Naive thymus-derived CD8-positive, alpha-beta T cell (primary cell): Measurements from ENCODE around the gene PRELP. TPM values are rescaled to one million over a fixed set of nuclear protein-coding genes. Genes with fewer than 3 reads are reported as not detected.

Experiments
- ATAC-seq, 2 donors: fragments of 150-1000 bp; cut with Tn5 transposase in 1 of 2; sonication (Bioruptor Pico), chemical (Tn5 transposase) in 1 of 2; 1 replicate in 1 of 2; 2 replicates in 1 of 2; pipeline ENCODE4 v1.10.0; 2021; ENCODE audit warnings: mild to moderate bottlenecking in 2 of 2, moderate library complexity in 2 of 2
- POLR2A ChIA-PET: fragments of 350-600 bp; sonication (Branson Sonifier 250); formaldehyde crosslinking; loops from one replicate; lab custom pipeline; 2021; ENCODE audit warnings: antibody characterized with exemption; lab: Charles Lee
- DNase-seq, 10 donors: peaks; one replicate each; pipeline versions ENCODE4 v3.0.0 to v3.0.0-alpha.2; 2020 to 2022
- H3K27ac Mint-ChIP-seq, 10 donors: one replicate each; pipeline ENCODE4 v1.8.0; 2020 to 2022; ENCODE audit warnings: mild to moderate bottlenecking in 10 of 10, mixed read lengths in 10 of 10, moderate library complexity in 4 of 10, inconsistent platforms in 1 of 10
- H3K27me3 Mint-ChIP-seq, 5 donors: one replicate each; pipeline ENCODE4 v1.8.0; 2021 to 2022; ENCODE audit warnings: mixed read lengths in 5 of 5
- H3K36me3 Mint-ChIP-seq, 3 donors: one replicate each; pipeline ENCODE4 v1.8.0; 2020 to 2022; ENCODE audit warnings: mixed read lengths in 3 of 3, mild to moderate bottlenecking in 2 of 3, inconsistent platforms in 1 of 3
- H3K4me1 Mint-ChIP-seq, 4 donors: one replicate each; pipeline ENCODE4 v1.8.0; 2021 to 2022; ENCODE audit warnings: mixed read lengths in 4 of 4
- H3K4me3 Mint-ChIP-seq, 10 donors: one replicate each; pipeline ENCODE4 v1.8.0; 2020 to 2022; ENCODE audit warnings: mild to moderate bottlenecking in 10 of 10, mixed read lengths in 10 of 10, moderate library complexity in 6 of 10, inconsistent platforms in 1 of 10
- H3K9me3 Mint-ChIP-seq, 9 donors: one replicate each; pipeline ENCODE4 v1.8.0; 2020 to 2022; ENCODE audit warnings: mixed read lengths in 9 of 9, mild to moderate bottlenecking in 3 of 9, inconsistent platforms in 1 of 9, moderate library complexity in 1 of 9
- polyA plus RNA-seq, 3 donors: library from polyadenylated mRNA; unstranded; fragments of 300-500 nt; fragmentation: Illumina TruSeq; gene quantifications; one replicate each; pipeline ENCODE4 v1.2.3, GENCODE V29; 2021
- total RNA-seq, 8 experiments: library from RNA in 2 of 8; stranded (reverse) in 2 of 8; gene quantifications; one replicate each; pipeline ENCODE4 v1.2.3 and lab custom pipeline; 2021 to 2026

PRELP gene
- total and polyA plus RNA-seq, 5 experiments from 2014 or later = not detected

DNA sequence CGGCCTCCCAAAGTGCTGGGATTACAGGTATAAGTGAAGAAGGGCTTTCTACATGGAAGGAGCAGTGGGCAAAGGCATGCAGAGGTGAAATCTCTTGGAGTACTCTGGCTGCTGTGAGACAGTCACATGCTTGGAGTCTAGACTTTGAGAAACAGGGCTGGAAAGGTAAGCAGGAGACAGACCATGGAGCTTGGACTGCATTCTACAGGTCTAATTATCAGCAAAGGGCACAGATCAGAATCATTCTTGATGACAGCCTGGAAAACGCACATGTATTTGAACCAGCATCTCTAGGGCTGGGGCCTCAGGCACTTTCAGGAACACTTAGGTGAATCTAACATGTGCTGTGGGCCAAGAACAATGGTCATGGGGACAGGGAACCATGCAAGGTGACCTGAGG is 7.3 kb upstream of the PRELP start:
- POLR2A ChIA-PET = no interaction called here
- DNase-seq (no peak), ATAC-seq (no peak)
- no peak overlapping the region for H3K4me3 Mint-ChIP-seq
- H3K27me3 Mint-ChIP-seq = peaks cover 0 to 55% (median 19%) of the 10 kb centered on the region in 5 donors
- H3K9me3 Mint-ChIP-seq = no peaks in the 10 kb centered on the region
- H3K4me1 Mint-ChIP-seq = no peaks in the 10 kb centered on the region
- H3K27ac Mint-ChIP-seq = no peak overlapping the region
- H3K36me3 Mint-ChIP-seq = no peaks in the 10 kb centered on the region

DNA sequence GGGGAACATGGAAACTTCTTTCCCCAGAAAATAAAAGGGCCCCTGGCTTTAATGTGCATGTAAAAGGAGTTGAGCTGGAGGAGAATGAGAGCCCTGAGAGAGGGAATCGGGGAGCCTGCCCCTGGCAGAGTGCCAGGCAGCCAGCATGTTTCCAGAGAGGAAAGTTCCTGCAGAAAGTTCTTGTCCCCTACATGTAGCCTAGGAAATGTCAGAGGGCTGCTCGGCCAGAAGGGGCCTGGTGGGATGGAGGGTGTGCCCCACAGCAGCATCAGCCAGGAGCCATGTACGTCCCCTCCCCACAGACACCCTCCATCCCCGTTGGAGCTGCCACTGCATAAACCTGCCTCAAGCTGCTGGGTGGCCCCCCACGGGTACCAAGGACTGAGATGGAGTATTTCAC is 5.4 kb upstream of the PRELP start:
- POLR2A ChIA-PET = no interaction called here
- Mint-ChIP-seq H3K4me3 (no peak overlapping the region), H3K36me3 (no peaks in the 10 kb centered on the region), H3K9me3 (no peaks in the 10 kb centered on the region), H3K27me3 (peaks cover 5 to 56% (median 22%) of the 10 kb centered on the region in 5 donors), H3K4me1 (no peaks in the 10 kb centered on the region), H3K27ac (no peak overlapping the region)
- ATAC-seq (no peak), DNase-seq (no peak)

DNA sequence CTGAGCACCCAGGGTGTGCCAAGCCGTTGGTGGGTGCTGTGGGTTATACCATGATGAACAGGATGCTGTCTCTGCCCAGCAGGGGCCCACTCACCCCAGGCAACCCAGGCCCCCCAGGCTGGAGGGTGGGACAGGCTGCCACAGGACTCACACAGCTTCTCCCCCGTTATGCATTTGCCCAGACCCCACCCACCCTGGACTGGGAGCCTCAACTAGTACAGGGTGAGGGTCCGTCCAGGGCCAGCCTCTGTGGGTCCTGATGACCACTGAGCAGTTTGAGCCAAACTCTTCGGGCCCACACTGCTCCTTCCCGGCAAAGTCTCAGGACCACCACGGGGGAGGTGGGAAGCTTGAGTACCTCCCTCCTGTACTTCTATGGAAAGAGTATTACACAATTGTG is 3.8 kb upstream of the PRELP start:
- ATAC-seq (no peak), DNase-seq (no peak)
- Mint-ChIP-seq H3K27me3 (peaks cover 11 to 51% (median 29%) of the 10 kb centered on the region in 5 donors), H3K9me3 (no peaks in the 10 kb centered on the region), H3K36me3 (no peaks in the 10 kb centered on the region), H3K4me3 (no peak overlapping the region), H3K27ac (no peak overlapping the region), H3K4me1 (no peaks in the 10 kb centered on the region)
- POLR2A ChIA-PET = no interaction called here

DNA sequence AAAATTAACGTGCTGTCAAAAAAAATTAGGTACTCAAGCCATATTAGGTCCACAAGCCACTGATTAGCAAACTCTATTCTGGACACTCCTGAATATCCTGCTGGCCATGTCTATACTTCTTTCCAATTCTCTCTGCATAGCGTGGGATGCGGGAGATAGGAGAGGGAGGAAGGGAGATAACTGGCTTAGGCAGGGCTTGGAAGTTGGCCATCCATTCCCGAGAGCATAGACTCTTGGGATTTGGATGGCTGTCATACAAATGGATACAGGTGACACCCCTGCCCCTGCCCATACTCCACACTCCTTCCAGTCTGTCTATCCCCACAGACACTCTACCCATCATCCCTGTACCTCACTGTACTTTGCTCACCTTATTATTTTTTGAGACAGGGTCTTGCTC is 2.3 kb upstream of the PRELP start:
- Mint-ChIP-seq H3K4me3 (no peak overlapping the region), H3K36me3 (no peaks in the 10 kb centered on the region), H3K27me3 (peaks cover 11 to 36% (median 25%) of the 10 kb centered on the region in 5 donors), H3K27ac (peak overlapping the region in 1 of 10 donors; percentile 35), H3K9me3 (no peaks in the 10 kb centered on the region), H3K4me1 (peaks cover 0 to 1% (median 0%) of the 10 kb centered on the region in 4 donors)
- ATAC-seq = no peak
- POLR2A ChIA-PET = no interaction called here
- no peak for DNase-seq

DNA sequence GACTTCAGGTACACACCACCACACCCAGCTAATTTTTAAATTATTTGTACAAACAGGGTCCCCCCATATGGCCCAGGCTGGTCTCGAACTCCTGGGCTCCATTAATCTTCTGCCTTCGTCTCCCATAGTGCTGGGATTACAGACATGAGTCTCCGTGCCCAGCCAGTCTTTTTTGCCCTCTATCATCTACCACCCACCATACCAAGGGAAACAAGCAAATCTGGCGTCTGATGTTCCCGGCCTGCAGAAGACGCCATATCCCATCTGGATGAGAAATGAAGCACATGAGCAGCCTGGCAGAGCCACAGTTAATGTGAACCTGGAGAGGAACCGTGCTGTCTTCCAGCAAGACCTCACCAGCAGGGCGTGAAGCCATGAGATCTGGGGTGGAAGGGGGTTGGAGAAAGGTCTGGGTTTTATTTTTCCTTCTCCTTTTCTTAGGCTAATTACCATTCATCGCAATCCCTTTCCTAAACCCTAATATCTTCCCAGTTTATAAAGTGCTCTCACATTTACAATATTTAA is 1.8 kb upstream of the PRELP start:
- ATAC-seq (no peak), DNase-seq (no peak)
- Mint-ChIP-seq H3K36me3 (no peaks in the 10 kb centered on the region), H3K9me3 (no peaks in the 10 kb centered on the region), H3K4me3 (no peak overlapping the region), H3K27ac (no peak overlapping the region), H3K4me1 (peaks cover 0 to 1% (median 0%) of the 10 kb centered on the region in 4 donors), H3K27me3 (peaks cover 11 to 31% (median 23%) of the 10 kb centered on the region in 5 donors)
- POLR2A ChIA-PET = interaction anchor here (0.7 kb wide), 1 partner anchor 9 kb away, joined by 3 read pairs; no protein-coding TSS in a partner anchor

DNA sequence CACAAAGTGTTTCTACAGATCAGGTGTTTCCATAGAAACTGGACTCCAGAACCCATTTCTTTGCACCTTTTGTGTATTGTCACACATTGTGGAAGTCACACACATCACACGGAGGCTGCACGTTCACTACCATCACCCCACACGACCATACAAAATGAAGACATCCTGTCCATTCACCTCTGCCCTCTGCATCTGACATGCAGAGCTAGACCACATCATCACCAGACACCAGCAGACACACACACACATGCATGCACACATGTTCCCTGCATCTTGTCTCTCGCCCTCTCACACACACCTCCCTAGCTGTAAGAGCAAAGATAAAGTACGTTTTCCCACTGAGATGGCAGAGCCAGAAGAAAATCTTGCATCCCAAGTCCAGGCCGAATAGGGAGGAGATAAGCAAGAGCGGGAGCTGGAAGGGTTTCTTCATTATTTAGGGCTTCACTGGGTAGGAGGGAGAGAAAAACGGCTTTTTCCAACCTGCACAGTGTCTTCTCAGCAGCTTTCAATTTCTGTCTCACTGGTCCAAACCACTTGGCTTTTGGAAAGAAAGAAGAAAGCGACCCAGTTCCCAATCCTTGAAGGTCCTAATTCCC is 709 bp downstream of the PRELP start:
- Mint-ChIP-seq H3K27me3 (peaks cover 11 to 20% (median 16%) of the 10 kb centered on the region in 5 donors), H3K27ac (peak overlapping the region in 1 of 10 donors; percentile 45), H3K4me1 (peaks cover 0 to 10% (median 0%) of the 10 kb centered on the region in 4 donors), H3K36me3 (no peaks in the 10 kb centered on the region), H3K9me3 (no peaks in the 10 kb centered on the region), H3K4me3 (no peak overlapping the region)
- POLR2A ChIA-PET = no interaction called here
- no peak for ATAC-seq
- DNase-seq = no peak

DNA sequence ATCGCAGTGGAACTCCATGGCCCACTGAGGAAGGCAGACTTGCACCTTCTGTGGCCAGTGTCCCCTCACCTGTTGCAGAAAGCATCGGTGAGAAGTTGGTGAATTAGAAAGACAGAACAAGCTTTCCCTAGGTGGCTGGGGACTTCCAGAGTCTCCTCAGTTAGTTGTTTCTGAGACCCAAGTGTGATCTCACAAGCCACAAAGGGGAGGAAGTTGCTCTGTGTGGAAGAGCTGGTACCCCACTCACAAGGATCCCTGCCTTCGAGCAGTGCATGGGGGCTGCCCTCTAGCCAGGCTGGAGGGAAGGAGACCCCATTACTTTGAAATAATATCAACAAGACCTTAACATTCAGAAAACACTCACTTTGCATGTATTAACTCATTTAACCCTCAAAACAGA is 2.1 kb downstream of the PRELP start:
- Mint-ChIP-seq H3K36me3 (no peaks in the 10 kb centered on the region), H3K9me3 (no peaks in the 10 kb centered on the region), H3K4me3 (no peak overlapping the region), H3K27me3 (peaks cover 11 to 17% (median 15%) of the 10 kb centered on the region in 5 donors), H3K4me1 (peaks cover 0 to 14% (median under 1%) of the 10 kb centered on the region in 4 donors), H3K27ac (peak overlapping the region in 1 of 10 donors; percentile 63)
- no peak for ATAC-seq
- POLR2A ChIA-PET = interaction anchor here (0.5 kb wide), 1 partner anchor 1473 kb away, joined by 4 read pairs; no protein-coding TSS in a partner anchor
- no peak for DNase-seq

DNA sequence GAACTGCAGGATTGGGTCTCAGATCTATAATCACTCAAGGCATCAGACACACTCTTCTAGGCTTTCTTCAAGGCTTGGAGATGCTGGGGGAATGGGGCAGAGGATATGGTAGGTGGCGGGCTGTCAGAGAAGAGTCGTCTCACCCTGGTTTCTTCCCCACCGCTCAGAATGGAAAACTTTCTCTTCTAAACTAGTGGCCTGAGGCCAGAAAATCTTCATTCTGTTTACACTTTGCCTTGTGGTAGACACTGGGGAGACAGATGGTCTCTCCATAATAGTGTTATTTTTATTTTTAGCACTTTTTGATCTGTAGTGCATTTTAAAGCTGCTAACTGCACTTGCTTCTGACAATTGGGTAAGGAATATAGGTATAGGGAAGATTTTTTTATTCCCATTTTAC is 2.6 kb downstream of the PRELP start:
- Mint-ChIP-seq H3K27me3 (peaks cover 10 to 17% (median 11%) of the 10 kb centered on the region in 5 donors), H3K36me3 (no peaks in the 10 kb centered on the region), H3K9me3 (no peaks in the 10 kb centered on the region), H3K27ac (peak overlapping the region in 1 of 10 donors; percentile 63), H3K4me1 (peaks cover 0 to 14% (median under 1%) of the 10 kb centered on the region in 4 donors), H3K4me3 (no peak overlapping the region)
- POLR2A ChIA-PET = no interaction called here
- no peak for ATAC-seq
- DNase-seq = no peak

DNA sequence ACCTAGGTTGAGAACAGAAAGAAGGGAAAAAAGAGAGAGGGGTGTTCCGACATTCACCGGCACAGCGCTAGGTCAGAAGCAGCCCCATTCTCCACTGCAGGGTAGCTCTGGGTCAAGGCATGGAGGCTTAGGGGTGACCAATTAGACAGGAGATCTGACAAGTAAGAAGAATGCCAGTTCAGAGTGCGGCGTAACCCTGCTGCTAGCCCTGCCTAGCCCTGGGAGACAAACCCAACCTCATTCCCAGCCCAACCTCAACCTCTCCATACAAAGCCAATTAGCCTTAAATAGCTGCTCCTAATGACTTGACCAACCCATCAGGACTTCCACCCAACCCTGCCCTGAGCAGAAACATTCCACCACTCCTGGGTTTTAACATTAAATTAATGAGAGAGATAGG is 3.4 kb downstream of the PRELP start:
- H3K9me3 Mint-ChIP-seq = no peaks in the 10 kb centered on the region
- H3K36me3 Mint-ChIP-seq = no peaks in the 10 kb centered on the region
- POLR2A ChIA-PET = no interaction called here
- H3K4me1 Mint-ChIP-seq = peaks cover 0 to 14% (median under 1%) of the 10 kb centered on the region in 4 donors
- H3K27me3 Mint-ChIP-seq = peaks cover 4 to 12% (median 9%) of the 10 kb centered on the region in 5 donors
- no peak overlapping the region for H3K4me3 Mint-ChIP-seq
- H3K27ac Mint-ChIP-seq = no peak overlapping the region
- DNase-seq (no peak), ATAC-seq (no peak)

DNA sequence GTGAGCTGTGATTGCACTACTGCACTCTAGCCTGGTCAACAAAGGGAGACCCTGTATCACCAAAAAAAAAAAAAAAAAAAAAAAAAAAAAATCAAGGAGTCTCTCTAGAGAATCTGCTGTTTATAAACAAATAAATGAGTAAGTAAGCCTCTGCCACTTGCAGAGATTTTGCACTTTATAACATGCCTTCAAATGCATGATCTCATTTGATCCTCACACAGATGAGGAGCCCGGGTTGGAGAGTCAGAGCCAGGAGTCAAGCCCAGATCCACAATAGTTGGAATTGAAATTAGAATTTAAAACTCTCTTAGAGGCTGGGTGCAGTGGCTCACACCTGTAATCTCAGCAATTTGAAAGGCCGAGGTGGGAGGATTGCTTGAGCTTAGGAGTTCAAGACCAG is 4.0 kb downstream of the PRELP start:
- peaks cover 0 to 12% (median 6%) of the 10 kb centered on the region in 5 donors for H3K27me3 Mint-ChIP-seq

DNA sequence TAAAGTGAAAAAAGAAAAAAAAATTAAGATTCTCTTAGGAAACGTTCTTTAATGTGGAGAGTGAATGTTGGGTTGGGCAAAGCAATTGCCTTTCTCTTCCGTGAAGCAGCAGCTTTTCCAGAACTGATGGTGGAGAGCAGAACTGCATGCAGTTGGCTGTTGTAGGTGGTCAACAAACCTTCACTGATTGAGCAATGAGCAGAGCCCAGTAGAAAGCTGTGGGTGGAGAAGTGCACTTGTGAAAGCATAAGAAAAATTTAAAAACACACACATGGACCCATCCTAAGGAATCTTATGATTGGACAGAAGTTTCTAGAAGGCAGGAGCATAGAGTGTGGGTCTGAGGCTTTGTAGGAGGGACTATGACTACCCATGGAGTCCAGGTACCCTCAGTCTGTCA is 4.5 kb downstream of the PRELP start:
- Mint-ChIP-seq H3K9me3 (no peaks in the 10 kb centered on the region), H3K4me1 (peaks cover 0 to 14% (median under 1%) of the 10 kb centered on the region in 4 donors), H3K27me3 (peaks cover 0 to 10% (median 6%) of the 10 kb centered on the region in 5 donors), H3K36me3 (no peaks in the 10 kb centered on the region), H3K27ac (no peak overlapping the region), H3K4me3 (no peak overlapping the region)
- ATAC-seq = no peak
- POLR2A ChIA-PET = interaction anchor here (0.6 to 0.7 kb wide), 2 partner anchors 158 to 159 kb away, joined by 3 to 5 read pairs; no protein-coding TSS in a partner anchor
- no peak for DNase-seq

More for the DNA sequence above, 4.0 kb downstream of the PRELP start:
- H3K4me3 Mint-ChIP-seq = no peak overlapping the region
- POLR2A ChIA-PET = interaction anchor here (0.6 to 0.7 kb wide), 2 partner anchors 158 kb away, joined by 3 to 5 read pairs; no protein-coding TSS in a partner anchor
- H3K27ac Mint-ChIP-seq = no peak overlapping the region
- no peak for DNase-seq
- peaks cover 0 to 14% (median under 1%) of the 10 kb centered on the region in 4 donors for H3K4me1 Mint-ChIP-seq
- H3K36me3 Mint-ChIP-seq = no peaks in the 10 kb centered on the region
- no peaks in the 10 kb centered on the region for H3K9me3 Mint-ChIP-seq
- ATAC-seq = no peak

DNA sequence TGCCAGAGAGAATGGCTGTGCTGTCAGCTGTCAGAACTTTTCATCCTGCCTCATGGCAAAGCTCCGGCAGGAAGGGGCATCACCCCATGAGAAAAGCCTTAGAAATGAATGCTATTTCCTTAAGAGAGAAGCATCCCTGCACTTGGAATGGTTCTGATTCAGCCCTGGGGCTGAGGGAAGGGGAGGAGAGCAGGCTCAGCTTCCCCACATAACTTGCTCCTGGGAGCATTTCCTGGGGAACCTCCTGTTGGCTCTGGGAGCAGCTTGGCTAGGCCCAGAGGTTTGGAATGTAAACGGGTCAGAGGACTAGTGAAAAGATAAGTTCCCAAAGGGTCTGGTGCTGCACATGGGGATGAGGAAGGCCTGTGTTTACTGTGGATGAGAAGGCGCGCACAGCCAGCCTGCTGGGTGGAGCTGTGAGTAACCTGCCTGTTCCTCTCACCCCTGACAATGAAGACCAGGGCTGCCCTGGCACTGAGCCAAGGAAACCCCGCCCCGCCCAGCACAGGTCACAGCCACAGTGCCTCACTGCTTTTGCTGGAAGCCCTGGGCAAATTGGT is 5.0 kb downstream of the PRELP start:
- POLR2A ChIA-PET = no interaction called here
- ATAC-seq (peak in 1 of 2 donors; percentile 65), DNase-seq (peak in 4 of 10 donors; percentile 12 to 76 (median 23))
- H3K27me3 Mint-ChIP-seq = peaks cover 0 to 8% (median 6%) of the 10 kb centered on the region in 5 donors
- no peaks in the 10 kb centered on the region for H3K9me3 Mint-ChIP-seq
- no peak overlapping the region for H3K4me3 Mint-ChIP-seq
- H3K4me1 Mint-ChIP-seq = peaks cover 0 to 14% (median under 1%) of the 10 kb centered on the region in 4 donors
- peak overlapping the region in 1 of 10 donors; percentile 25 for H3K27ac Mint-ChIP-seq
- H3K36me3 Mint-ChIP-seq = no peaks in the 10 kb centered on the region

DNA sequence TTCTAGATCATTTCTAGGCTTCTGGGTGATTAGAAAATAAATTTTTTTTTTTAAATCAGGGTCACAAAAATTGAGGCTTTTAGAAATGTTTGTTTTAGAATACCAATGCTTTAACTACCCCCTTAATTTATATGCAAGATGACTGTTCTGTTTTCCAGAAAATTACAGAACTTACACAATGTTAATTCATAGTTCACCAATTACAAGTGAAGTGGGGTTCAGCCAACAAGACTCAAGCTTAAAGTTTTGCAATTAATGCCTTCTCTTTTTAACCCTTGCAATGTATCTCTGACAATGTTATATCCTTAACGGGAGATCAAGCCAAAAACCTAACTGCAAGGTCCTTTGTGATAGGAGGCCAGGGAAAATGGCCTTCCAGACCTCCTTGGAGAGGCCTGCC is 5.6 kb downstream of the PRELP start:
- ATAC-seq = no peak
- no peak overlapping the region for H3K27ac Mint-ChIP-seq

More for the DNA sequence above, 5.6 kb downstream of the PRELP start:
- no peaks in the 10 kb centered on the region for H3K9me3 Mint-ChIP-seq
- H3K27me3 Mint-ChIP-seq = peaks cover 0 to 2% (median 2%) of the 10 kb centered on the region in 5 donors
- POLR2A ChIA-PET = no interaction called here
- DNase-seq = no peak
- no peak overlapping the region for H3K4me3 Mint-ChIP-seq
- peaks cover 0 to 14% (median under 1%) of the 10 kb centered on the region in 4 donors for H3K4me1 Mint-ChIP-seq
- no peaks in the 10 kb centered on the region for H3K36me3 Mint-ChIP-seq
